A673 (cell line): ENCODE results near the gene GPR161.

ENCODE experiments used
- CTCF ChIP-seq: fragments of 300-800, 200-600 bp; sonication (generic); conservative IDR thresholded peaks from 2 replicates; pipeline ENCODE4 v1.5.1; 2017; ENCODE audit warnings: low read depth, mild to moderate bottlenecking, antibody characterized with exemption, low read length, moderate library complexity, mixed read lengths
- EZH2 ChIP-seq: fragments of 200-600 bp; sonication (generic); IDR thresholded peaks from 2 replicates; pipeline ENCODE4 v1.6.1; 2017; ENCODE audit warnings: borderline replicate concordance, low read depth, mild to moderate bottlenecking, mixed read lengths, antibody characterized with exemption, low read length; ENCODE audit not compliant: poor library complexity, severe bottlenecking

GRCh38 chr1:168098534-168099320 lies 38.0 kb downstream of the GPR161 start:
- no peak for TF ChIP-seq CTCF
- no peak for TF ChIP-seq EZH2
